Measurements from ENCODE around the gene NDUFAF2.

Gene NDUFAF2

GRCh38 chr5:61123145-61123544, 178.1 kb downstream of the NDUFAF2 start:
- DNase-seq (ENCODE audit: low spot score) = no peak

DNA sequence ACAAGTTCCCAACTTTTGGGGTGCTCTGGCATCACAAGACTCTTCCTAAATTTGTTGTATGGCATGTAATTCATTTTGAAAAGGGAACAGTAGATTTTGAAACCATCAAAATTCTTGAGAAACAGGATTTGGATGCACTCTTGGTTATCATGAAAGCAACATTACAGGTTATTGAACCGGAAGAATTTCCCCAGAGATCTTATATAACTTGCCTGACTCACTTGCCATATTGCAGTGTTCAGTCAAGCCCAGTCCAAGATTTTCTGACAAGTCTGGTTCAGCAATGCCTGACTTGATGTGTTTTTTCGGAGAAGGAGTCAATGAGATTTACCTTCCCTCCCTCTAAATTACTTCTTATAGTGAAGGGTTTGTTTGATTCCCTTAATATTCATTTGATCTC, 185.3 kb downstream of the NDUFAF2 start:
- DNase-seq (ENCODE audit: low spot score) = no peak

DNA sequence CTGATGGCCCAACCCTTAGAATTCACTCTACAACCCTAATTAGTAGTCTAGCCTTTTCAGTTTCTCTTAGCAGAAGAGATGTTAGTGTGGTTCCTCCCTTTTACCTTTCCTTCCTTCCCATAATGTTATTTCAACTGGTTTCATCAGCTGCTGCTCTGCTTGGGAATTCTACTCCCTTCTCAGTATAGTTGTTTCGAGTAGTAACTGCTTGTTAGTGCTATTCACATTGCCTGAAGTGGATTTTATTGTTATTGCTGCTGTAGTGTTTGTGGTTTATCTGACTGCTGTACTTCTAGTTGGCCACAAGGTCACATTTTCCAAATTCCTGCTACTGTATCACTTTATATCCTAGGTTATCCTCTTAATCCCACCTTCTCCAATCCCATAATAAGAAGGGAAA, 187.6 kb downstream of the NDUFAF2 start:
- no peak for DNase-seq (ENCODE audit: low spot score)

- no peak for DNase-seq (ENCODE audit: low spot score)
Observed at GRCh38 chr5:61137835-61138234, 192.8 kb downstream of the NDUFAF2 start.

DNA sequence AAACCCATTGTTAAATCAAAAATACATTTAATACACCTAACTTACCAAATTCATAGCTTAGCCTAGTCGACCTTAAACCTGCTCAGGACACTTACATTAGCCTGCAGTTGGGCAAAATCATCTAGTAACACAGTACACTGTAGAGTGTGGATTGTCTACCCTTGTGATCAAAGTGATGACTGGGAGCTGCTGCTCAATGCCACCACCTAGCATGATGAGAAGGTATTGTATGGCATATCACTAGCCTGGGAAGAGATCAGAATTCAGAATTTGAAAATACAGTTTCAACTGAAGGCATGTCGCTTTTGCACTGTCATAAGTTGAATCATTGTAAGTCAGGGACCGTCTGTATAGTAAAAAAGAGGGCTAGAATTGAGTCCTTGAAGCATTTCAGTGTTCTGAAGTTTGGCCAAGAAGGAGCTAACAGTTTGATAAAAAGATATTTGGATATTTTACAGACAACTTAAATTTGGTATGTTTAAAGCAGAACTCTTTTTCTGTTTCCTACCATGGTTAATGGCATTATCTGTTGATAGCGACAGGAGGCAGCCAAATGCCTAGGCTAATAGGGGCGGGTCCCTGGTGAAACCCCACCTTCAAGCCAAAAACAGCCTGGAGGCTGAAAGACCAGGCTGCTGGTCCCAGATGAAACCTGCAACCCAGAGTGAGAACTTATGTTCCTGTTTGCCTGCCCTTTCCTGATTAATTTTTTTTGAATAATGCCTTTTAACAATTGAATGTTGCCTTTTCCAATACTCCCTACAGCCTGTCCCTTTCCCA, 194.3 kb downstream of the NDUFAF2 start:
- no peak for DNase-seq (ENCODE audit: low spot score)

- DNase-seq (ENCODE audit: low spot score) = no peak
Observed at GRCh38 chr5:61139931-61140330, 194.9 kb downstream of the NDUFAF2 start.

DNA sequence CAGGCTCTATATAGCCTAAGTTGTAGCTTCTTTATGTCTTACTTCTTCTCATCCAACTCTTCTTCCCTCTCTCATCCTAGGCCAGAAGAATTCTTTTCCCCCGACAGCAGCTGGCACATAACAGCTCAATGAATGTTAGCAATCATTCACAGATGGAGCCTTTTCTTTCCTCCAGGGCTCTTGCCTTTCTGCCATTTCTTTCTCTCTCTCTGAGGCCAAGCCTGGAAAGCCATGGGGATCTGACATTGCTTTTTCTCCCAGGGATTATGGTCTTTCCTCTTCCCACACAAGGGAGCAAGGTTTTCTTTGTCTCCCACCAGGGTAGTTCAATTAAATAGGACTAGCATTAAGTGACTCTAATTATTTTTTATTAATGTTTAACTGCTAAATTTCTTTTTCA, 196.8 kb downstream of the NDUFAF2 start:
- no peak for DNase-seq (ENCODE audit: low spot score)

- no peak for DNase-seq (ENCODE audit: low spot score)
Observed at GRCh38 chr5:61142391-61142790, 197.4 kb downstream of the NDUFAF2 start.

- DNase-seq (ENCODE audit: low spot score) = no peak
Observed at GRCh38 chr5:61142811-61143210, 197.8 kb downstream of the NDUFAF2 start.

- no peak for DNase-seq (ENCODE audit: low spot score)
Observed at GRCh38 chr5:61148515-61148914, 203.5 kb downstream of the NDUFAF2 start.

DNA sequence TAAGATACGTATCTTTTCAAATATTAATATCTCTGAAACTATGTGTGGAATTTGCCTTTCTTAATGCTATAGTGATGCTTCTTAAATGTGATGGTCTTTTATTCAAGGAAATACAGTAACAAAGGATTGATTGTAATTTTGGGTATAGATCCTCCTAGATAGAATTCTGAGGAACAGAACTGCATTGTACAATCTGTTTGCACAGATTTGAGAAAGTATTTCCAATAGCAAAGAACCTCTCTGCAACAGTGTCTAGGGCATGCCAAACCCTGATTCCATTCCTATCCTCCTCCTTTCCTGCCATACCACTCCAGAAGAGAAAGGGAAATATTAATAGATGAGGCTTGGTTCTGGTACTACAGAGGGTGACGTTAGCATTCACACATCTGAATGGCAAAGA, 206.9 kb downstream of the NDUFAF2 start:
- DNase-seq (ENCODE audit: low spot score) = no peak

DNA sequence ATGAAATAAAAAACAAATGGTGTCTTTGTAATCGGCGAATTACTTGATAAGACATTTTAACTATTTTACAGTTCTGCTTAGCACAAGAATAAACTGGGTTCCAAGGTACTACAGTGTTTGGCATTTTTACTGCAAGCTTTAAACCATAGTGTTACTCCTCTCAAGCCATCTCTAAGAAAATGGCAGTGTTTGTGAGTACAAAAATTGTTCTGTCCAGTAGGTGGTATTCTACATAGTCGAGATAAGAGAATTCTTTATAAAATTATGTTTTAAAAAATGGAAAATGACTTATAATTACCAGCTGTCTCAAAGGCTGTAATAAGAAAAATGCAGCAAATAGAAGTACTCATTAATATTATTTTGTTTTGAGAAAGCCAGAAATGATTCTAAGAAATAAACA, 214.1 kb downstream of the NDUFAF2 start:
- no peak for DNase-seq (ENCODE audit: low spot score)

DNA sequence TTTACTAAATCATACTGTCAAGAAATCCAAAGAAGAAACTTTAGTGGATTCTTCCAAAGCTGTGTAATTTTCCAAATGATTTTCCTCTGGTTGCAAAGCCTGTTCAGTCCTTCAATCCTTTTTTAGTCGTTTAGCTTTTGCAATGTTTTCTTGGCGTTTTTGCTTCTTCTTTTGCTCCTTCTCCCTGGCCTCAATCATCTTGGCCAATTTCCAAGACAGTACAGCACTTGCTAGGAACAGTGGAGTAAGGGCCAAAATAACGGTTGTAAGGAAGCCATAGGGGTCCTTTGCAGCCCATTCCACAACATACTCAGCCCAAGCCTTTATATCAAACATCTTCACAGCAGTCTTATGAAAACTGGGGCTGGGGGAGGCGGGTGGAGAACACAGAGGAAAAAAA, 214.8 kb downstream of the NDUFAF2 start:
- no peak for DNase-seq (ENCODE audit: low spot score)

- no peak for DNase-seq (ENCODE audit: low spot score)
Observed at GRCh38 chr5:61160497-61160896, 215.5 kb downstream of the NDUFAF2 start.

GRCh38 chr5:61162010-61162831, 217.2 kb downstream of the NDUFAF2 start, which contains the start of gene SMIM15:
SMIM15 (minus strand) TSS chr5:61162468; CDS start chr5:61160171, 2,297 bp downstream.
- peak; percentile 61 for DNase-seq (ENCODE audit: low spot score)

GRCh38 chr5:61162832-61163567, 218.0 kb downstream of the NDUFAF2 start:
- no peak for DNase-seq (ENCODE audit: low spot score)

DNA sequence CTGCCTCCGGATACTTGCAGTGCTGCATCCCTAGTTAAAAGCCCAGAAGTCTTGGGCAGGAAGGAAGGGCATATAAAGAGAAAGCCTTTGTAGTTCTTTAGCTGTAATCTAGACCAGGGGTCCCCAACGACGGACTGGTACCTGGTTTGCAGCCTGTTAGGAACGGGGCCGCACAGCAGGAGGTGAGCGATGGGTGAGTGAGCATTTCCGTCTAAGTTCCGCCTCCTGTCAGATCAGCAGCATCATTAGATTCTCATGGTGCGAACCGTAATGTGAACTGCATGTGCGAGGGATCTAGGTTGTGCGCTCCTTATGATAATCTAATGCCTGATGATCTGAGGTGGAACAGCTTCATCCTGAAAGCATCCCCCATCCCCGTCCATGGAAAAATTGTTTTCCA, 218.9 kb downstream of the NDUFAF2 start:
- no peak for DNase-seq (ENCODE audit: low spot score)

GRCh38 chr5:61167382-61167781, 222.4 kb downstream of the NDUFAF2 start:
- no peak for DNase-seq (ENCODE audit: low spot score)

DNA sequence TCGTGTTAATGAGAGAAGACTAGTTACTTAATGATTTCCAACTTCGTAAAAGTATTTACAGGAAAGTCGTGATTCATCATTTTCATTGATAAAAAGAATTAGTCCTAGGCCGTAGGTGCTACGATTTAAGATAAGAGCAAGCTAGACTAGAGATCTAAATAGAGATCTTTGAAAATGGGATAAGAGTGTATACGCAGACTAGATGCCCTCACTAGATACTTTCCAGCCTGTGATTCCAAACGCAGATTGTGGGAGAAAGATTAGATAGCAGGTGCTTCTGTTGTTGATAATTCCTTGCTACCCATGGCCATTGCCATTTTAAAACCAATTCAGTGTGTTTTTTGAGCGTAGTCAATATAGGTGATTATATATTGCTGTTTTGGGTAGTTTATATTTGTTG, 223.9 kb downstream of the NDUFAF2 start:
- no peak for DNase-seq (ENCODE audit: low spot score)

- no peak for DNase-seq (ENCODE audit: low spot score)
Observed at GRCh38 chr5:61171479-61171878, 226.5 kb downstream of the NDUFAF2 start.

GRCh38 chr5:61176631-61177030, 231.6 kb downstream of the NDUFAF2 start:
- no peak for DNase-seq (ENCODE audit: low spot score)

DNA sequence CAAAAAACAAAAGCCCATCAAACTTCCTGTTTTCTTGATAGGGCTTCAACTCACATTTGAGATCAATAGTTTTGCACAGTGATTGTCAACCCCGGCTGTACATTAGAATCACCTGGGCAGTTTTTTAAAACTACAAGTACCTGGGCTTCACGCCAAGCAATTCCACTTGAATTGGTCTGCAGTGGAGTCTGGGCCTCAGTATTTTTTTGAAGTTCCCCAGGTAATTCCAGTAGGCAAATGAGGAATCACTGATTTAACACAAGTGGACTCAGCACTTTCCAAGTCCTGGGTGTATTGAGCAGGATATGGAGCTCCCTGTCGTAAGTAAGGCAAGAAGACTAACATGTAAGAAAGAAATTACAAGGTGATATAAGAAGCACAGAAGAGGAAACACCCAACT, 232.1 kb downstream of the NDUFAF2 start:
- no peak for DNase-seq (ENCODE audit: low spot score)

DNA sequence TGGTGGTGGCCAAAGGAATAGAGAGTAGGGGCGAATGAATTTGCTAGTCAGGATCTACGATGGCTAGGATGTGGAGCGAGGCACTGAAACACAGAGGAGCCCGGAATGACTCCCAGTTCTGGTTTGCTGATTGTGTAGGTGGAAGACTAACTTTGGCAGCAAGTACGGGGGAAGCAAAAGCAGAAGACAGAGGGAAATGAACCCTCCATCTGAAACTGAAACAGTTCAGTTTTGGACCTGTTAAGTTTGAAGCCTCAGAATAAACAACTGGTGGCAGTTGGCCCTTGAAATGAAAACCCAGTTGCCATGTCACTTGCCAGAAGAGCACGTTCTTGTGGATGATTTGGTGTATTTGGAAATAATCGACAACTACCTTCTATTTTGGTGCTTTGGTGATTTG, 232.7 kb downstream of the NDUFAF2 start:
- no peak for DNase-seq (ENCODE audit: low spot score)

Data from hematopoietic multipotent progenitor cell treated with erythropoietin and hydrocortisone succinate and interleukin-3 and kit ligand, for 17 days (in vitro differentiated cells).